ENCODE data around the gene STX18. TPM values are rescaled to one million over a fixed set of nuclear protein-coding genes. Genes with fewer than 3 reads are reported as not detected.

The STX18 gene
- total and polyA plus RNA-seq, 10 of the 15 experiments (the other 5 are each of a cell fraction or from before 2014, with no cell fraction given), result 8.2 to 46.6 (median 31.1) TPM

DNA sequence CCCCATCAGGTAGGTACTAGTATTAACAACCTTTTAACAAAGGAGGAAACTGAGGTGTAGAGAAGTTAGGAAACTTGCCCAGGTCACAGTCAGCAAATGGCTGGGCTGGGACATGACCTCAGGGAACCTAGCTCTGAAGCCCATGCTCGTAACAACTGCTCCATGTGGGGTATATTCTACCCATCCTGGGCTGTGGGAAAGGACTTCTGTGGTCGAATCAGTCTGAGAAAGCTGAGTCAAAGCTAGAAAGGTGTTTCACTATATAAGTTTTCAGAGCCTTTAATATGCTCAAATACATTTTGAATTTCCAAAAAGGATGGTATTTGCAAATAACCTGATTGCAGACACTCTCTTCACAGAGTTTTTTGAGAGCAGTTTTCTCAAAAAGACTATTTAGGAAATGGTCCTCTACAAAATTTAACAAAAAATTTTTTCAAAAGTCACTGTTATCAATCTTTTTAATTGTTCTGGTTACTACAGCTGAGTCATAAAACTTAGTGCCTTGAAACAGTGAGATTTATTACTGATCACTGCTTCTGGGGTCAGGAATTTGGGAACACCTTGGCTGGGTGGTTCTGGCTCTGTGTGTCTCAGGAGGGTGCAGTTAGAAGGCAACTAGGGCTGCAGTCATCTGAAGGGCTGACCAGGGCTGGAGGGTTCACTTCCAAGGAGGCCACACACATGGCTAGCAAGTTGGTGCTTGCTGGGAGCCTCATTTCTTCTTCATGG lies 101.4 kb downstream of the STX18 start (continued):
- peak; percentile 86 for TF ChIP-seq BCL3 (IDR thresholded peaks at IDR 0.05; ENCODE audit: borderline replicate concordance, insufficient read depth, low read depth, low read length, poor library complexity, severe bottlenecking)

DNA sequence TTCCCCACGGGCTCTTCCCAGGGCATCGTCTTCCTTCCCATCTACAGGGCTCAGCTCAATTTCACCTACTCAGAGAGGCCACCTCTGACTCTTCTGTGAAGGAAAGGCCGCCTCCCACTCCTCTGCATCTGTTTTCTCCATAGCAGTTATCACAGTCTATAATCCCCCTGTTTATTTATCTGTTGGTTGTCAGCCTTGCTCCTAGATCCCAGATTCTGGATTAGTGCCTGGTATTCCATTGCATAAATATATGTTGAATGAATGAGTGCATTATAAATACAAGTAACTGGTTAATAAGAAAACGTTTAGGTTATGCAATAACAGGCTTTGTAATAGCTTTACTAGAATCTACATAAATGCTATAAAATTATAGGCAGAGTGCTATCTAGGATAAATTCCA lies 102.1 kb downstream of the STX18 start:
- intact Hi-C loops (cut with micrococcal nuclease; ENCODE audit: unreplicated experiment) (no loop called here), in situ Hi-C loops (cut with MboI) (no loop called here)
- ATAC-seq (no peak), DNase-seq (ENCODE audit: low read depth, low spot score) (no peak), FAIRE-seq (no peak)
- ChIA-PET RAD21 (ENCODE audit: unreplicated experiment) (no interaction called here), SMC1A (ENCODE audit: uncharacterized antibody, unreplicated experiment) (interaction anchor here (0.9 to 1.7 kb wide), 5 partner anchors 9 to 322 kb away, joined by 3 to 13 read pairs (median 5); no protein-coding TSS in a partner anchor), POLR2A (no interaction called here), CTCF (interaction anchor here (0.8 kb wide), 1 partner anchor 9 kb away, joined by 3 read pairs; no protein-coding TSS in a partner anchor)
- H3K4me3 ChIP-seq, result no peak overlapping the region
- H3K9ac ChIP-seq (ENCODE audit: control insufficient read depth, insufficient read depth, low read length), result no peak overlapping the region
- H3K79me2 ChIP-seq (ENCODE audit: control insufficient read depth, insufficient read depth, low read length), result no peaks in the 10 kb centered on the region
- no peak overlapping the region for H3K4me2 ChIP-seq (ENCODE audit: control insufficient read depth, insufficient read depth)
- WGBS (ENCODE audit: insufficient coverage, insufficient replicate concordance, low lambda C conversion rate, missing lambda C conversion rate), result 81% methylated on average over 4 of the region's 4 CpGs
- no peaks in the 10 kb centered on the region for H3K27me3 ChIP-seq (replicated peaks in 1 of 2; ENCODE audit: control insufficient read depth in 2 of 2, insufficient read depth in 2 of 2, low read length in 1 of 2)
- TF ChIP-seq PML (IDR thresholded peaks at IDR 0.05; ENCODE audit: low read length), result no peak
- no peak for TF ChIP-seq CHD2 (IDR thresholded peaks at IDR 0.05; ENCODE audit: borderline replicate concordance, low read depth, low read length)
- TF ChIP-seq NFIC (IDR thresholded peaks at IDR 0.05; ENCODE audit: low read depth, low read length), result no peak
- TF ChIP-seq CEBPB (IDR thresholded peaks at IDR 0.05; ENCODE audit: borderline replicate concordance in 1 of 2, low read depth in 2 of 2, low read length in 2 of 2), result no peak
- TF ChIP-seq, protein P1, sequence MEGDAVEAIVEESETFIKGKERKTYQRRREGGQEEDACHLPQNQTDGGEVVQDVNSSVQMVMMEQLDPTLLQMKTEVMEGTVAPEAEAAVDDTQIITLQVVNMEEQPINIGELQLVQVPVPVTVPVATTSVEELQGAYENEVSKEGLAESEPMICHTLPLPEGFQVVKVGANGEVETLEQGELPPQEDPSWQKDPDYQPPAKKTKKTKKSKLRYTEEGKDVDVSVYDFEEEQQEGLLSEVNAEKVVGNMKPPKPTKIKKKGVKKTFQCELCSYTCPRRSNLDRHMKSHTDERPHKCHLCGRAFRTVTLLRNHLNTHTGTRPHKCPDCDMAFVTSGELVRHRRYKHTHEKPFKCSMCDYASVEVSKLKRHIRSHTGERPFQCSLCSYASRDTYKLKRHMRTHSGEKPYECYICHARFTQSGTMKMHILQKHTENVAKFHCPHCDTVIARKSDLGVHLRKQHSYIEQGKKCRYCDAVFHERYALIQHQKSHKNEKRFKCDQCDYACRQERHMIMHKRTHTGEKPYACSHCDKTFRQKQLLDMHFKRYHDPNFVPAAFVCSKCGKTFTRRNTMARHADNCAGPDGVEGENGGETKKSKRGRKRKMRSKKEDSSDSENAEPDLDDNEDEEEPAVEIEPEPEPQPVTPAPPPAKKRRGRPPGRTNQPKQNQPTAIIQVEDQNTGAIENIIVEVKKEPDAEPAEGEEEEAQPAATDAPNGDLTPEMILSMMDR (IDR thresholded peaks at IDR 0.05 in 2 of 3, conservative IDR thresholded peaks at IDR 0.05 in 1 of 3; ENCODE audit: control insufficient read depth in 2 of 3, extremely low read depth in 1 of 3, insufficient read depth in 1 of 3, low read depth in 3 of 3, low read length in 3 of 3), result no peak
- TF ChIP-seq E4F1 (IDR thresholded peaks at IDR 0.05; ENCODE audit: borderline replicate concordance, partially characterized antibody), result no peak
- TF ChIP-seq CREB1 (IDR thresholded peaks at IDR 0.05; ENCODE audit: low read depth), result no peak
- TF ChIP-seq, protein P2, sequence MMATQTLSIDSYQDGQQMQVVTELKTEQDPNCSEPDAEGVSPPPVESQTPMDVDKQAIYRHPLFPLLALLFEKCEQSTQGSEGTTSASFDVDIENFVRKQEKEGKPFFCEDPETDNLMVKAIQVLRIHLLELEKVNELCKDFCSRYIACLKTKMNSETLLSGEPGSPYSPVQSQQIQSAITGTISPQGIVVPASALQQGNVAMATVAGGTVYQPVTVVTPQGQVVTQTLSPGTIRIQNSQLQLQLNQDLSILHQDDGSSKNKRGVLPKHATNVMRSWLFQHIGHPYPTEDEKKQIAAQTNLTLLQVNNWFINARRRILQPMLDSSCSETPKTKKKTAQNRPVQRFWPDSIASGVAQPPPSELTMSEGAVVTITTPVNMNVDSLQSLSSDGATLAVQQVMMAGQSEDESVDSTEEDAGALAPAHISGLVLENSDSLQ (IDR thresholded peaks at IDR 0.05), result no peak
- TF ChIP-seq EZH2 (IDR thresholded peaks at IDR 0.05; ENCODE audit: borderline replicate concordance, control insufficient read depth, low read depth, low read length), result no peak
- no peak for TF ChIP-seq SPI1 (IDR thresholded peaks at IDR 0.05; ENCODE audit: borderline replicate concordance, insufficient read depth, low read depth, low read length)
- no peak for TF ChIP-seq HDAC2 (IDR thresholded peaks at IDR 0.05)
- H3K27ac ChIP-seq (ENCODE audit: control insufficient read depth, insufficient read depth), result no peak overlapping the region
- H4K20me1 ChIP-seq (ENCODE audit: control insufficient read depth, insufficient read depth), result no peaks in the 10 kb centered on the region
- H3K9me3 ChIP-seq (replicated peaks; ENCODE audit: control insufficient read depth, insufficient read depth, low read length), result no peaks in the 10 kb centered on the region
- peaks cover 2 to 7% of the 10 kb centered on the region in 2 experiments; a peak in 3 of 4 replicates for H3K36me3 ChIP-seq (ENCODE audit: control insufficient read depth in 2 of 2, insufficient read depth in 2 of 2, low read length in 1 of 2)
- H2AFZ ChIP-seq (ENCODE audit: control insufficient read depth, low read depth, low read length), result no peak overlapping the region
- BruUV-seq (replicated peaks), result no TSS peak
- peaks cover 9% of the 10 kb centered on the region for H3K4me1 ChIP-seq (ENCODE audit: control insufficient read depth, insufficient read depth, low read length)
